GM18870 (cell line): ENCODE results near the gene C6orf52.
"Not testable (repeated sequence)": the region's sequence is repeated elsewhere in the genome, so short reads cannot be mapped to it uniquely, and the experiment has no call there.

Experiments
- ATAC-seq: cut with Tn5 transposase; IDR thresholded peaks from one replicate; pipeline ENCODE4 v1.9.1; 2021; ENCODE audit warnings: moderate library complexity; ENCODE audit not compliant: unreplicated experiment

The C6orf52 gene

GRCh38 chr6:10694302-10695085 lies at the start of gene C6orf52, which contains the start of gene PAK1IP1:
Gene C6orf52, minus strand, starts transcription at chr6:10694616. Its CDS starts 7,066 bp downstream, at chr6:10687550.
Gene PAK1IP1, plus strand, starts transcription at chr6:10694972. Its CDS starts 14 bp downstream, at chr6:10694986.
- peak; percentile 97 for ATAC-seq

DNA sequence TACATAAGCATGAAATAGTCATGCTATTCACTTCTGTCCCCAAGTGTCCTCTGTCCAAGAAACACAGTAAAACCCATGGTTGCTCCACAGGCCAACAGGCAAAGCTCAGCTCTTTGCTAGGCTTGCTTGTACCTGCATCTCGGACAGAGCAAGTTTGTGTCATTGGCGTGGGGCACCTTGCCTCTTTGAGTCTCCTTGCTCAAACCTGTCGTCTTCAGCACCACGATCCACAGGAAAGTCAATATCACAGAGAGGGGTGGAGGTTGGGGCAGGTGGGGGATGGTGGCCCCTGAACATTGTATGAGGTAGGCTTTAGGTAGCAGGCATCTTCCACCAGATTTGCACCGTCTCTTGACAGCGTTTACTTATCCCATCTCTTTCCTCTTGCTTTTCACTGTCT lies 49.1 kb upstream of the C6orf52 start:
- ATAC-seq: no peak

- ATAC-seq: no peak
Measured at GRCh38 chr6:10742251-10742650, 47.8 kb upstream of the C6orf52 start.

GRCh38 chr6:10741643-10742042 lies 47.2 kb upstream of the C6orf52 start:
- ATAC-seq: not testable (repeated sequence)

GRCh38 chr6:10740061-10740460 lies 45.6 kb upstream of the C6orf52 start:
- no peak for ATAC-seq

DNA sequence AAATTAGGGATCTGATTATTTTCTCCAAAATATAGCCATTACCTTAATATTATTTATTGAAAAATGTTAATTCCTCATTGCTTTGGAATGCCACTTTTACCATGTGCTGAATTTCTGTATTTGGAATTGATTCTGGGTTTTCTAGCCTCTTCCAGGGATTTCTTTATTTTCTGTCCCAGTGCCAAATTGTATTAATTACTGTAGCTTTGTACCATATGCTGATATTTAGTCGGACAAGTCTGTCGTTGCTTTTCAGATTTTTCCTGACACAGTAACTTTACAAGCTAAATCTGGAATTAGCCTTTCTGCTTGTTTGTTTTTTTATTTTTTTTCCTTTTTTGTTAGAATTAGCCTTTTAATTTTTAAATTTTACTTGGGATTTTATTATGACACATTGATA lies 42.3 kb upstream of the C6orf52 start:
- no peak for ATAC-seq

DNA sequence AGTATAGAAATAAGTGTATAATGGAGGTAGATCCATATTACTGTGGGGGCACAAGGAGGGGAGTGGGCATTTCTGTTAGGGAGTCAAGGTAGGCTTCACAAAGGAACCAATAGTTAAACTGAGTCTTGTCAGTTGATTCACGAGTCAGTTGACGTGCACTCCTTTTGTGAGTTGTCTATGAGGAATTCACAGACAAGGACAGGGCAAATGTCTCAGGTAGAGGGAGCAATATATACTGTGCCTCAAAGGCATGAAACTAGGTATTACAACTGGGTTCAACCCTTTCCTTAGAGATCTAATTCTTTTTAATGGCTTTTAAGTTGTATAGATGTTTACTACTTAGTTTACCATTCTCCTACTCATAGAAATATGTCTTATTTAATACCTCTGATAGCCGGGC lies 39.4 kb upstream of the C6orf52 start:
- ATAC-seq: no peak

- no peak for ATAC-seq
Measured at GRCh38 chr6:10733151-10733715, 38.8 kb upstream of the C6orf52 start.

DNA sequence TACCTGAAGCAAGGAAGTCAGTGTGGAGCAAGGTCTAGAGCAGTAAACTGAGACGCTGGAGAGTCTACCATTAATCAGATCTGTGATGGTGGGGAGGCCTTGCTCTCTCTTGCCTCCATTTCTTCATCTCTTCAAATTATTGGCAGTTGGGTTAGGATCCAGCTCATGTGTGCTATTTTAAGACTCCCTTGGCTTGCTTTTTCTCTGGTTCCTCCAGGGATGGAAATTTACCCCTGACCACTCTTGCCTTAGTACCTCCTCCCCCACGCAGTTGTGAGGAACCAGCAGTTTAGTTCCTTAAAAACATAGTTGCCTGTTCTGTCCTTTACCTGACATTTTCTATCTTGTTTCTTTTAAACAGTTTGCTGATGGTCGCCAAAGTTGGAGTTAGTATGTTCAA lies 35.8 kb upstream of the C6orf52 start:
- ATAC-seq: no peak

DNA sequence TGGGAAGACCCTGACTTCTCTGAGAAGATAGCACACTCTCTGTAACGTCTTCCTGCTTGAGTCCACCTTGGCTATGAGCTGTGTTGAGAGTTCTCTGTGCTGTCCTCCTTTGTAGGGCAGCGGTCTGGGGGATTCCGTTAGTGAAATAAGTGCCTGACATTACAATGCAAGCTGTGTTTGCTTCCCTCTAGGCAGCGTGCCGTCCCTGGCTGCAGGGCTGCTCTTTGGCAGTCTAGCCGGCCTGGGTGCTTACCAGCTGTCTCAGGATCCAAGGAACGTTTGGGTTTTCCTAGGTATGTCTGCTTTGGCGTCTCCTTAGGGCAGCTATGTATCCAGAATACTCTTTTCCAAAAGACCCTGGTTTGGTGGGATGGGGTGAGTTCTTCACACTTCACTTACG lies 31.3 kb upstream of the C6orf52 start:
- ATAC-seq: no peak

GRCh38 chr6:10725044-10725443 lies 30.6 kb upstream of the C6orf52 start:
- ATAC-seq: no peak

DNA sequence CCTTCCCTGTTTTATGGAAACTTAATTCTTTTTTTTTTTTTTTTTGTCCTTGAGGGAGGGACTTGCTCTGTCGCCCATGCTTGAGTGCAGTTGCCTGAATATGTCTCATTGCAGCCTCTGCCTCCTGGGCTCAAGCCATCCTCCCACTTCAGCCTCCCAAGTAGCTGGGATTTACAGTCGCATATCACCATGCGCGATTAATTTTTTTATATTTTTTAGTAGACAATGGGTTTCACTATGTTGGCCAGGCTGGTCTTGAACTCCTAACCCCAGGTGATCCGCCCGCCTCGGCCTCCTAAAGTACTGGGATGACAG lies 29.1 kb upstream of the C6orf52 start:
- no peak for ATAC-seq

- ATAC-seq: peak; percentile 95
Measured at GRCh38 chr6:10722820-10723566, 28.6 kb upstream of the C6orf52 start, which contains the start of gene TMEM14C. Gene TMEM14C, plus strand, starts transcription at chr6:10723070. Its CDS starts 1,544 bp downstream, at chr6:10724614.

- ATAC-seq: no peak
Measured at GRCh38 chr6:10722570-10722819, 28.1 kb upstream of the C6orf52 start.

GRCh38 chr6:10721850-10722569 lies 27.6 kb upstream of the C6orf52 start:
- ATAC-seq: no peak

DNA sequence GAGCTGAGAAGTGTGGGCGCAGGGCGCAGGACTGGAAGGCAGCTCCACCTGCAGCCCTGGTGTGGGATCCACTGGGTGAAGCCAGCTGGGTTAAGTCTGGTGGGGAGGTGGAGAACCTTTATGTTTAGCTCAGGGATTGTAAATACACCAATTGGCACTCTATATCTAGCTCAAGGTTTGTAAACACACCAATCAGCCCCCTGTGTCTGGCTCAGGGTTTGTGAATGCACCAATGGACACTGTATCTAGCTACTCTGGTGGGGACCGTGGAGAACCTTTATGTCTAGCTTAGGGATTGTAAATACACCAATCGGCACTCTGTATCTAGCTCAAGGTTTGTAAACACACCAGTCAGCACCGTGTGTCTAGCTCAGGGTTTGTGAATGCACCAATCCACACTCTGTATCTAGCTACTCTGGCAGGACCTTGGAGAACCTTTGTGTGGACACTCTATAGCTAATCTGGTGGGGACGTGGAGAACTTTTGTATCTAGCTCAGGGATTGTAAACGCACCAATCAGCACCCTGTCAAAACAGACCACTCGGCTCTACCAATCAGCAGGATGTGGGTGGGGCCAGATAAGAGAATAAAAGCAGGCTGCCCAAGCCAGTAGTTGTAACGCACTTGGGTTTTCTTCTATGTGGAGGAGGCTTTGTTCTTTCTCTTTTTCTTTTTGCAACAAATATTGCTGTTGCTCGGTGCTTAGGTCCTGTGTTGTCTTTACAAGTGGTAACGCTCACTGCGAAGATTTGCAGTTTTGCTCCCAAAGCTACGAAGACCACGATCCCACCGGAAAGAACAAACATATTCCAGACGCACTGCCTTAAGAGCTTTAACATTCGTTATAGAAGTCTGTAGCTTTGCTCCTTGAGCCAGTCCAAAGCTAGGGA lies 26.8 kb upstream of the C6orf52 start:
- not testable (repeated sequence) for ATAC-seq

DNA sequence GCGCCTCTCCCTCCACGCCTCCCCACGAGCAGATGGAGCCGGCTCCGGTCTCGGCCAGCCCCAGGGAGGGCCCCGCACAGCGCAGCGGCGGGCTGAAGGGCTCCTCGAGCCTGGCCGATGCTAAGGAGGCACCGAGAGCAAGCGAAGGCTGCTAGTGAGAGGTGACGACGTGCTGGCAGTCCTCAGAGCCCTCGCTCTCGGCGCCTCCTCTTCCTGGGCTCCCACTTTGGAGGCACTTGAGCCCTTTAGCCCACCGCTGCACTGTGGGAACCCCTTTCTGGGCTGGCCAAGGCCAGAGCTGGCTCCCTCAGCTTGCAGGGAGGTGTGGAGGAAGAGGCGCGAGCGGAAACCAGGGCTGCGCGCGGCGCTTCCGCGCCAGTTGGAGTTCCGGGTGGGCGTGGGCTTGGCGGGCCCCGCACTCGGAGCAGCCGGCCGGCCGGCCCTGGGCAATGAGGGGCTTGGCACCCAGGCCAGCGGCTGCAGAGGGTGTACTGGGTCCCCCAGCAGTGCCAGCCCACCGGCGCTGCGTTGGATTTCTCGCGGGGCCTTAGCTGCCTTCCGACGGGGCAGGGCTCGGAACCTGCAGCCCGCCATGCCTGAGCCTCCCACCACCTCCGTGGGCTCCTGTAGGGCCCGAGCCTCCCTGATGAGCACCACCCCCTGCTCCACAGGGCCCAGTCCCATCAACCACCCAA lies 26.0 kb upstream of the C6orf52 start:
- no peak for ATAC-seq

DNA sequence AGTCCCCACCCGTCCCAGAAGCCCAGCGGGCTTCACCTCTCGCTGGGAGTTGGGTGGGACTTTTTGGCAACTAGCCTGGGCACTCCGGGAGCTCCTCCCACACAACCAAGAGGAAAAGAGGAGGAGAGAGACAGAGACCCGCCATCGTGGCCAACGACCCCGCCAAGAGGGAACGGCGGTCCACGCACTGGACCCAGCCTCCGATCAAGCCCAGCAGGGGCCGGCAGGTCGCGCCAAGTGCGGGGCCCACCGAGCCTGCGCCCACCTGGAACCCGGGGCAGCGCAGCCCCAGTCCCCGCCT lies 25.5 kb upstream of the C6orf52 start:
- no peak for ATAC-seq

DNA sequence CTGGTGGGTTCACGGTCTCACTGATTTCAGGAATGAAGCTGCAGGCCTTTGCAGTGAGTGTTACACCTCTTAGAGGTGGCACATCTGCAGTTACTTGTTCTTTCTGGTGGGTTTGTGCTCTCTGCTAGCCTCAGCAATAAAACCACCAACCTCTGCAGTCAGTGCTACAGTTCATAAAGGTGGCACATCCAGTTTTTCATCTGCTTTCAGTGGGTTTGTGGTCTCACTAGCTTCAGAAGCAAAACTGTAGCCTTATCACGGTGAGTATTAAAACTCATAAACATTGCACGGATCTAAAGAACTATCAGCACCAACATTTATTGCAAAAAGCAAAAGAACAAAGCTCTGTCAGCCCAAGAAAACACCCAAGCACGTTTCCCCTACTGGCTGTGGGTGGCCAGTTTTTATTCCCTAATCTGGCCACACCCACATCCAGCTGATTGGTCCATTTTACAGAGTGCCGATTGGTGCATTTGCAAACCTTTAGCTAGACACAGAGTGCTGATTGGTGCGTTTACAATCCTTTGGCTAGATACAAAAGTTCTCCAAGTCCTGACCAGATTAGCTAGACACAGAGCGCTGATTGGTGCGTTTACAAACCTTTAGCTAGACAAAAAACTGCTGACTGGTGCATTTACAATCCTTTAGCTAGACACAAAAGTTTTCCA lies 25.0 kb upstream of the C6orf52 start:
- ATAC-seq: no peak

- ATAC-seq: no peak
Measured at GRCh38 chr6:10713962-10714361, 19.5 kb upstream of the C6orf52 start.
